NCI-H1092 (cell line): Measurements from ENCODE around the gene LRRC45.
"Not testable (repeated sequence)": the region's sequence is repeated elsewhere in the genome, so short reads cannot be mapped to it uniquely, and the experiment has no call there.

ENCODE experiments used
- DNase-seq: peaks from one replicate; lab custom pipeline; 2025; lab: John Stamatoyannopoulos, UW

Gene LRRC45

DNA sequence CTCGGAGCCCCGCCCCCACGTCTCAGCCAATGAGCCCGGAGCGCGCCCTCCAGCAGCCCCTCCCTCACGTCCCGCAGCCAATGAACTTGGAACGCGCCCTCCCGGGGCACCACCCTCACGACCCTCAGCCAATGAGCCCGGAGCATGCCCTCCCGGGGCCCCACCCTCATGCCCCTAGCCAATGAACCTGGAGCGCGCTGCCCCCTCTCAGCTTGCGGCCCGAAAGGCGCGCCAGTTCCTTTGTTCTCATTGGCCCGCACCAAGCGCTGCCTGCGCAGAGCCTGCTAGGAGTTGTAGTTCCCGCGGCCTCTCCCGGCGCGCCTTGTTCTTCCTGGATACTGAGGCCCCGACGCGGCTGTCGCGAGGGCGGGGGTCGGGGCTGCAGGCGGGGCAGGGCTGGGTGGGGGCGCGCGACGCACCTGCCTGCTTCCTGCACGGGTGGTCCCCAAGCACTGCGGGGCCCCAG is at the start of gene LRRC45:
Gene LRRC45, plus strand, starts transcription at position 325 of the 466 bp plus-strand sequence. CDS start 339 bp downstream, outside the sequence.
- peak; percentile 99 for DNase-seq

- DNase-seq = no peak
Observed at GRCh38 chr17:81973432-81973831, 49.7 kb upstream of the LRRC45 start.

DNA sequence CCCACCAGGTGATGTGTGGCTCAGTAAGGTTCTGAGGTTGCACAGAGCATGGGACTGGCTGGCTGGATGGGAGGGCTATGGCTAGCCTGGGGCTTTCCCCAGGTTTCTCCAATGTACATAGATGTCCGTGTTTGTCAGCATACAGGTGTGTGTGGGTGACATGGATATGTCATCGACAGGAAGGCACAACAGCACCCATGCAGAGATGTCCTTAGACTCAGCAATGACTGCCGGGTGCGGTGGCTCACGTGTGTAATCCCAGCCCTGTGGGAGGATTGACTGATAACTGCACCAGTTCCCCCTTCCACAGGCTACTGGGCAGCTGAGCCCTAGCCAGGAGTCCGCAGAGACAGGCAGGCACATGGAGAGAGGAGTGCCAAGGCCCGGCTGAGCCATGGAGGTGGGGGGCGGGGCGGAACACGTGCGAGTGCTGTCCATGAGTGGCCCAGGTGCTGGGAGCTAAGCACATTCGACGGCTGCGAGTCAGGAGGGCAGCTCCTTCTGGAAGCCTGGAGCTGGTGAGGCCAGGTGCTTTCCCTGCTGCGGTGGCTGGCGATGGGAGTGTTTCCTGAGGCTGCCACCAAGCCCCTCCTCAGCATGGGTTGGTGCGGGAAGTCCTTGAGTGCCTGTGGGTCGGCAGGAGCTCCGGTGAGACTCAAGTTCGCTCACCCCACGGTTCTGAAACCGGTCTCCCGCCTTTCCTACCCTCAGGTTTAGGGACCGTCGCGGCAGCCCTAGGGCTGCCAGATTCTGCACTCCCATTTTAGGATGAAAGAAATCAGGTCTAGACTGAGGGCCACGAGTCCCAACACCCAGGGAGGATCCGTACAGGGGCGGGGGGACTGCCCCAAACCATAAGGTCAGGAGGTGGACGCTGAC is 46.5 kb upstream of the LRRC45 start:
- peak; percentile 54 for DNase-seq

- DNase-seq = peak; percentile 84
Observed at GRCh38 chr17:81977211-81977808, 45.8 kb upstream of the LRRC45 start, which contains the start of gene ASPSCR1. TSS of gene ASPSCR1 (plus strand) at chr17:81977629. CDS start at chr17:81977647, 18 bp downstream.

GRCh38 chr17:81978524-81979298 is 44.4 kb upstream of the LRRC45 start:
- no peak for DNase-seq

GRCh38 chr17:81980122-81980521 is 43.0 kb upstream of the LRRC45 start:
- no peak for DNase-seq

DNA sequence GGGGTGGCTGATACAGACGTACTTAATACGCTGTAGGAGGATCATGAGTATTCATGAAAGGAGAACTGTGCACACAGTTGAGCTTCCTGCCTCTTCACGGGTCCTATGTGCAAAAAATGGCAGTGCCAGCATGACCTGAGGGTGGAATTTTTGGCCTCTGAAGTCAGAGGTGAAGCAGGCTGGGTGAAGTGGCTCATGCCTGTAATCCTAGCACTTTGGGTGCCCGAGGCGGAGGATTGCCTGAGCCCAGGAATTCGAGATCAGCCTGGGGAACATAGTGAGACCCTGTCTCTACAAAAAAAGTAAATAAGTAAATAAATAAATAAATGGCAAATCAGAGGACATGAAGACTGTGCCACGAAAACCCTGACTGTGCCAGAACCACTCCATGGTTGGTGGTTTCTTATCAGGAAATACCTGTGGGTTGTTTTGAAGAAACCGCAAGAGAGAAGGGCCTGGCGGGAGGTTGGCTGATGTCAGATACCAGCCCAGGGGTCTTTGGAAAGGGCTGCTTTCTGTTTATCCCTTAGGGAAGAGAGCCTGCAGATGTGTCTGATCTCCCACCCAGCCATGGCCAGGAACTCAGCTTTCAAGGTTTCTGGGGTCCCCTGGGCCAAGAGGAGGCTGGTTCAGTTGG is 42.3 kb upstream of the LRRC45 start:
- no peak for DNase-seq

DNA sequence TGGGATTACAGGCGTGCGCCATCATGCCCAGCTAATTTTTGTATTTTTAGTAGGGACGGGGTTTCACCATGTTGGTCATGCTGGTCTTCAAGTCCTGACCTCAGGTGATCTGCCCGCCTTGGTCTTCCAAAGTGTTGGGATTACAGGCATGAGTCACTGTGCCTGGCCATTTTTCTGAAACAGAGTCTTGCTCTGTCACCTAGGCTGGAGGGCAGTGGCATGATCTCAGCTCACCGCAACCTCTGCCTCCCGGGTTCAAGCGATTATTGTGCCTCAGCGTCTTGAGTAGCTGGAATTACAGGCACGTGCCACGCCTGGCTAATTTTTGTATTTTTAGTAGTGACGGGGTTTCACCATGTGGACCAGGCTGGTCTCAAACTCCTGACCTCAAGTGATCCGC is 41.6 kb upstream of the LRRC45 start:
- DNase-seq = not testable (repeated sequence)

DNA sequence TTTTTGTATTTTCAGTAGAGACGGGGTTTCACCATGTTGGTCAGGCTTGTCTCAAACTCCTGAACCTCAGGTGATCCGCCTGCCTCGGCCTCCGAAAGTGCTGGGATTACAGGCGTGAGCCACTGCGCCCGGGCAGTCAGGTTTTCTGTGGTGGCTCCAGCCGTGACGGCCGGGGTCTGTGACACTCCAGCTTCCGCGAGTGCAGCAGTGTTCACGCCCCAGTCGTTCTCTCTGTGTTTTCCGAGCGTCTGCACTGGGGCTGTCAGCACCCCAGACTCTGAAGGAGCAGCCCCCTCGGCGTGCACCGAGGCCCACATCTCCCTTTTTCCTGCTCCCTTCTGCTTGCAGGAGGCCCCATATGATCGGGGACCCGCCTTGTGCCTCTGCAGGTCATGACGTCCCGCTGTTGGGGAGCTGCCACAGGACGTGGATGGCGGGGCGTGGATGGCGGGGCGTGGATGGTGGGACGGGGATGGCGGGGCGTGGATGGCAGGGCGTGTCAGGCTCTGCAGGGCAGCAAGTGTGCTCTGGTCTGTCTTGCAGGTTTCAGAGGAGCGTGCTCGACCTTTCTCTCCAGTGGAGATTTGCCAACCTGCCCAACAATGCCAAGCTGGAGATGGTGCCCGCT is 40.0 kb upstream of the LRRC45 start:
- DNase-seq = no peak

DNA sequence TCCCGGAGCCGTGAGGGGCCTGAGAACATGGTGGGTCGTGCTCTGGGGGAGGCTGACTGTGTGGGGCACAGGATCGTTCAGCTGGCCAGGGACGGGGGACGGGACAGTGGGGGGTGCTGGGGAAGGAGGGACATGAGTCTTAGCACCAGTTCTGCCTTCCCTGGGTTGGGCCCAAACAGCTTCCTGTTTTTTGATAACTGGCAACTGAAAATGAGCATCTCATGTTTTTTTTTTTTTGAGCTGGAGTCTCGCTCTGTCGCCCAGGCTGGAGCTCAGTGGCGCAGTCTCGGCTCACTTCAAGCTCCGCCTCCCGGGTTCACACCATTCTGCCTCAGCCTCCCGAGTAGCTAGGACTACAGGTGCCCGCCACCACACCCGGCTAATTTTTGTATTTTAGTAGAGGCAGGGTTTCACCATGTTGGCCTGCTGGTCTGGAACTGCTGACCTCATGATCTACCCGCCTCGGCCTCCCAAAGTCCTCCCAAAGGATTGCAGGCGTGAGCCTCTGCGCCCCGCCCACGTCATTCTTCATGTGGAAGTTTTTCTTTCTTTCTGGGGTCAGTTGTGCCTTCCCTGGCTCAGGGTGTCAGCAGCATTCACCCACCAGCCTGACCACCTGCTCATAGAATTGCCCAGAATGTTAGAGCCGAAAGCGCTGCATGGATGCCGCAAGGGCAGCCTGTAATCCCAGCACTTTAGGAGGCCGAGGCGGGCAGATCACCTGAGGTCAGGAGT is 39.3 kb upstream of the LRRC45 start:
- DNase-seq = no peak

GRCh38 chr17:81984773-81985410 is 38.2 kb upstream of the LRRC45 start:
- no peak for DNase-seq

GRCh38 chr17:81986606-81987005 is 36.5 kb upstream of the LRRC45 start:
- DNase-seq = no peak

DNA sequence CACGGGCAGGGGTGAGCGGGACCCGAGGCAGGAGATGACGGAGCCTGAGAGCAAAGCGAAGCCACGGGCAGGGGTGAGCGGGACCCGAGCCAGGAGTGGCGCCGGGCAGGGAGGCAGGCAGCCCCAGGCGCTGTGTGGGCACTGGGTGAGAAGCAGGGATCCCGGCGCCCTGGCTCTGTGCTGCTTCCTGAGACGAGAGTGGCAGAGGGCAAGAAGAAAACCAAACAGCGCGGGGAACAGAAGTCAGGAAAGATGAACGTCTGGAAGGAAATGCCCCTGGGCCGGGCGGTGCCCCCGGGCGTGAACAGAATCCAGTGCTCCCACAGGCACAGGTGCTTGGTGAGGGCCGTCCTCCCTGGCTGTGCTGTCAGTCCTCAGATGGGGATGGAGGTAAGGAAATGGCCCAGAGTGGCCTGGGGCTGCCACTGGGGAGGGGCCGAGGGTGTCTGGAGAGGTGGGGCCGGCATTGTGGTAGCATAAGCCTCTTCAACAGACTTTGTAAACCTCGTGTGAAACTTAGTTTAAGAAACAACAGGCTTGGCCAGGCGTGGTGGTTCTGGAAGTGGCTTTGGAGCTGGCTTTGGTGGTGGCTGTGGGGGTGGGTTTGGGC is 35.8 kb upstream of the LRRC45 start:
- DNase-seq = no peak

- DNase-seq = no peak
Observed at GRCh38 chr17:81990836-81991683, 32.0 kb upstream of the LRRC45 start.

DNA sequence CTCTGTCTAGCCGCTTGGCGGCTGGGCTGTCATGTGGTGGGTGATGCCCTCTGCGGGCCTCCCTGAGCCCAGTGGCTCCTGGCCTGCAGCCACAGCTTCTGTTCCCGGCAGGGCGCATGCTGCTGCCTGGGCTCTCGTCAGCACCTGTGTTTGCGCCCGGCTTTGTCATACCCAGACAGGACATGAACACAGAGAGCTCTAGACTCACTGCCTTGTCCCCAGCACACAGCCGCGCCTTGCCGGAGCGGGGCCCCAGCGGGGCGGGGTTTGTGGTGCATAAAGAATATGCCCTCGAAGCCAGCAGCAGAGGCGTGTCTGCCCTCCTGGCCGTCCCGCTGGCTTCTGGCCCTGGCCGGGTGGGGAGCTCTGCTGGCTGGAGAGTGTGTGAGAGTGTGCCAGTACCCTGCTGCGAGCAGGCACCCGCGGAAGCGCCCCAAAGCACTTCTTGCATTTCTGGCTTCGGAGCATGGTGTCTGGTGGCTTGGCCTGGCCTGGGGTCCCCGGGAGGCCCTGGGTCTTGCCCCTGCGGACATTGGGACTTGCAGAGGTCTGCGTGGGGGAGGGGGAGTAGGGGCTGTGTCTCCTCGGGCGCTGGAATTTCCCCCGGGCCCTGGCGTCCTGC is 31.3 kb upstream of the LRRC45 start:
- DNase-seq = peak; percentile 57

DNA sequence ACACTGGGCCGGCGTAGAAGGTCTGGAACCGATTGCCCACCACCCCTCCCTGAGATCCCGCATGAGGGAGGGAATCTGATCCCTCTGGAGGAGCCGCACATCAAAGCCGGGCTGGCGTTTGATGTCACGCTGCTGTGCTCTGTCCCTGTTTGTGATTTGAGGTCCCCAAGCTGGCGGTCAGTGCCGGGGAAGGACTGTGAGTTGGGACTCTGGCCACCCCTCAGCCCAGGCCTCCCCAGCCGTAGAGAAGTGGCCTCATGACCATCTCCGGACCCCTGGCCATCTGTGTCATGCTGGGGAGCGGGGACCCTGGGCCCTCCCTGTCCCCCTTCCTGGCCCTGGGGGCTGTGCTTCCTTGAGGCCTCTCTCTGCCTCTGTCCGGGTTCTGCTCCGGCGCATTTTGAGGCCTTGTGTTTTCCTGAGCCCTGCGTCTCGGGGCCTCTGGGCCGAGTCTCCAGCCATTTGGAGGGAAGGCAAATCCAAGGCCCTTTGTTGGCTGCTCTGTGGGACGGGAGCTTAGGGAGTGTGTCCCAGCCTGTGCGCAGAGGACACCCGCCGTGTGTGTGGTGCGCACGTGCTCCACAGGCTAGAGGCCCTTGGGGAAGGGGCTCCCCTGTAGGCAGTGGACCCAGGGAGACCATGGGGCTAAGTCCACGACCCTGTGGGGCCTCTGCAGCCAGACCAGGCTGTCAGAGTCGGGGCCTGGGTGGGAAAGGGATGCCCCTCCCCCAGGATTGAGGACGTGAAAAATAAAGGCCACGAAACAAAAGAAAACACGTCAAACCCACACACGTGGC is 30.6 kb upstream of the LRRC45 start:
- no peak for DNase-seq
